ENCODE measurements around the gene KRABD2.

Gene KRABD2

DNA sequence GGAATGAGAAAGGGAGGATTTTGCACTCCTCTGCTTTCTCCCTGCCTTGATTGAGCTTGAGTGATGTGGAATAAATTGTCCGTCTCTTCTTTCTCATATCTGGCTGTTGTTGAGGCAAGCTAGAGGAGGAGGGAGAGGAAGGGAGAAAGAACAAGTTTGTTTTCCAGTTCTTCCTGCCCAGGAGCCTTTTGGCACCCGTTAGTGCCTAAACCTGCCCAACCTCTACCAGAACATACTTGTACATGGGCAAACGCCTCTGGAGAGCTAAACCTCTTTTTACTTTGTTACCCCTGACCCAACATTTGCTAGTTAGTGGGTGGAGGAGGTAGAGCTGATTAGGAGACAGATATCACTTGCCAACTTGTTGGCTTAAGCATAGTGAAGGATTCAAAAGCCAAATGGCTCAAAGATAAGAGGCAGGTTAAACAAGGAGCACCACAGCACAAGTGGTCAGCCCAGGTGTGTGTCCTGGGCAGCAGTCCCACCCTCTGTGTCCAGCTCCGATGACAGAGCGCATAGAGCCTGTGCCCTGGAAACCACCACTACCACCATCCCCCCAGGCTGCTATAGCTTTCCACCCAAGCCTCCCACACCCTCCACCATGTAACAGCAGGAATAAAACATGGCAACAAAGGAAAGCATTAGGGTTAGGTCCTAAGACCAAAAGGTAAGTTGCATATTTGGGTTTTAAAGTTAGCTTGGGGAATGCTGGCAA is 30.4 kb downstream of the KRABD2 start:
- FAIRE-seq (no peak), DNase-seq (ENCODE audit: insufficient read length, low spot score) (no peak)
- TF ChIP-seq POU2F2 (IDR thresholded peaks at IDR 0.05; ENCODE audit: low read depth, low read length) = no peak
- TF ChIP-seq SPI1 (IDR thresholded peaks at IDR 0.05; ENCODE audit: low read depth, low read length) = no peak
- no peak for TF ChIP-seq PAX5 (IDR thresholded peaks at IDR 0.05; ENCODE audit: insufficient read depth, low read length, severe bottlenecking)
- TF ChIP-seq POLR2AphosphoS5 (IDR thresholded peaks at IDR 0.05; ENCODE audit: low read depth, low read length) = no peak
- TF ChIP-seq TAF1 (IDR thresholded peaks at IDR 0.05; ENCODE audit: low read depth, low read length) = no peak
- no peak for TF ChIP-seq POLR2A (IDR thresholded peaks at IDR 0.05; ENCODE audit: low read depth, low read length)

DNA sequence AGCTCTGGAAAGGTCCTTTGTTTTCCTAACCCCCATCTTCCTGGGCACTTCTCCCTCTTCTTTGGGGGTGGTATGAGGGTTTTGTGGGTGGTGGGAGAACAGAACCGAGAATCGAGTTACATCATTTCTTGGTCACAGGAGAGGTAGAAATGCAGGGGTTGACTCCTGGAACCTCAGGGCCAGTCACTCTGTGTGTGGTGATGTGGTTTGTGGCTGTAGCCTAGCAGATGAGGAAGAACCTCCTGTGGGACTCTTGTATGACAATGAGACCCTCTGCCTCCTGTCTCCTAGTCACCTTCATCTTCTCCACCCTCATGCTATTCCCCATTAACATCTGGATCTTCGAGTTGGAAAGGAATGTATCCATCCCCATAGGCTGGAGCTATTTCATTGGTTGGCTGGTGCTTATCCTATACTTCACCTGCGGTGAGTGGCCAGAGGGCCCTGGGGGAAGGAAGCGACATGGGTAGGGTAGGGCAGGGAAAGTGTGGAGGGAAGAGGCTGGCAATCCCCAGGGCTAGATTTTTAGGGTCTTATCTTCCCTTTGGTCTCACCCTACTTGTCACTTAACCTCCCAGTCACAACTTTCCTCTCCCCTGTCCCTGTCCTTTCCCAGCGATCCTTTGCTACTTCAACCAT is 31.3 kb downstream of the KRABD2 start:
- TF ChIP-seq POU2F2 (IDR thresholded peaks at IDR 0.05; ENCODE audit: low read depth, low read length) (no peak), TAF1 (IDR thresholded peaks at IDR 0.05; ENCODE audit: low read depth, low read length) (no peak), PAX5 (IDR thresholded peaks at IDR 0.05; ENCODE audit: insufficient read depth, low read length, severe bottlenecking) (no peak), SPI1 (IDR thresholded peaks at IDR 0.05; ENCODE audit: low read depth, low read length) (no peak), POLR2AphosphoS5 (IDR thresholded peaks at IDR 0.05; ENCODE audit: low read depth, low read length) (no peak), POLR2A (IDR thresholded peaks at IDR 0.05; ENCODE audit: low read depth, low read length) (no peak)
- no peak for DNase-seq (ENCODE audit: insufficient read length, low spot score)
- no peak for FAIRE-seq

DNA sequence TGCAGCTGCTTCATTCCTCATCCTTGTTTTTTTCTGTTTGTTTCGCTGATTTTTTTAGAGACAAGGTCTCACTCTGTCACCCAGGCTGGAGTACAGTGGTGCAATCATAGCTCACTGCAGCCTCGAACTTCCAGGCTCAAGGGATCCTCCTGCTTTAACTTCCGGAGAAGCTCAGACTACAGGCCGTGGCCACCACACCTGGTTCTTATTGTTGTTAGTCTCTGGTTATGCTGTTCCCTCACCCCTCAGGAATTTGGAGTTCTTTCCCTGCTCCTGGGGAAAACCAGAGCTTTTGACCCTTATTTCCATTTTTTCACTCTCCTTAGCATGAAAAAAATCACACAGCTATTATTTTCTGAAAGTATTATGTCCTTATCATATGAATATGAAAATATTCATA is 35.0 kb downstream of the KRABD2 start:
- TF ChIP-seq POU2F2 (IDR thresholded peaks at IDR 0.05; ENCODE audit: low read depth, low read length) (no peak), POLR2A (IDR thresholded peaks at IDR 0.05; ENCODE audit: low read depth, low read length) (no peak), TAF1 (IDR thresholded peaks at IDR 0.05; ENCODE audit: low read depth, low read length) (no peak), PAX5 (IDR thresholded peaks at IDR 0.05; ENCODE audit: insufficient read depth, low read length, severe bottlenecking) (no peak), POLR2AphosphoS5 (IDR thresholded peaks at IDR 0.05; ENCODE audit: low read depth, low read length) (no peak), SPI1 (IDR thresholded peaks at IDR 0.05; ENCODE audit: low read depth, low read length) (no peak)
- FAIRE-seq (no peak), DNase-seq (ENCODE audit: insufficient read length, low spot score) (no peak)

DNA sequence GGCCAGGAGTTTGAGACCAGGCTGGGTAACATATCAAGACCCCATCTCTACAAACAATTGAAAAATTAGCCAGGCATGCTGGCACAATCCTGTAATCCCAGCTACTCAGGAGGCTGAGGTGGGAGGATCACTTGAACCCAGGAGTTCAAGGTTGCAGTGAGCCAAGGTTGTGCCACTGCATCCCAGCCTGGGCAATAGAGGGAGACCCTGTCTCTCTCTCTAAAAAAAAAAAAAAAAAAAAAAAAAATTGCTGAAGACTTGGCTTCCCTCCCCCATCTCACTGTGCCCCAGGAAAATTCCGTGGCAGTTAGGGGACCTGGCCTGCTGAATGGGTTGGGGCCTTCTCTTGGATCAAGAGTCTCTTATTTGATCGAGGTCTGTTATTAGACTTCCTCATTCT is 37.0 kb downstream of the KRABD2 start, which contains the start of gene ODF4:
Gene ODF4, plus strand, starts transcription at position 301 of the 400 bp plus-strand sequence. CDS start 212 bp downstream, outside the sequence.
- no peak for DNase-seq (ENCODE audit: insufficient read length, low spot score)
- no peak for FAIRE-seq
- TF ChIP-seq POLR2AphosphoS5 (IDR thresholded peaks at IDR 0.05; ENCODE audit: low read depth, low read length) (no peak), TAF1 (IDR thresholded peaks at IDR 0.05; ENCODE audit: low read depth, low read length) (no peak), SPI1 (IDR thresholded peaks at IDR 0.05; ENCODE audit: low read depth, low read length) (no peak), POLR2A (IDR thresholded peaks at IDR 0.05; ENCODE audit: low read depth, low read length) (no peak), POU2F2 (IDR thresholded peaks at IDR 0.05; ENCODE audit: low read depth, low read length) (no peak), PAX5 (IDR thresholded peaks at IDR 0.05; ENCODE audit: insufficient read depth, low read length, severe bottlenecking) (no peak)

DNA sequence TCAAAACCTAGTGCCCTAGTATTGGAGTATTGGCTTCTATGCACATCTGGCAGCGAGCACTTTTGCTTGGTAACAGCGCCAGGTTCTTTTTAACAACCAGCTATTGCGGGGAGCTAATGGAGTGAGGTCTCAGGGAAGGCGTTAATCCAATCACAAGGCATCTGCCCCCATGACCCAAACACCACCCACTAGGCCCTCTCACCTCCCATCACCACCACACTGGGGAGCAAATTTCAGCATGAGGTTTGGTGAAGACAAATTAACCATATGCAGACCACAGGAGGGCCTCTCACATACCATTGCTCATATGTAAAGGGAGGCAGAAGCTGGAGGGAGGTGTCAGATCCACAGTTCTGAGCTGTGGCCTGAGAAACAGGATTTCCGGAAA is 37.8 kb downstream of the KRABD2 start:
- TF ChIP-seq POLR2A (IDR thresholded peaks at IDR 0.05; ENCODE audit: low read depth, low read length) (no peak), POLR2AphosphoS5 (IDR thresholded peaks at IDR 0.05; ENCODE audit: low read depth, low read length) (no peak), PAX5 (IDR thresholded peaks at IDR 0.05; ENCODE audit: insufficient read depth, low read length, severe bottlenecking) (no peak), POU2F2 (IDR thresholded peaks at IDR 0.05; ENCODE audit: low read depth, low read length) (no peak), TAF1 (IDR thresholded peaks at IDR 0.05; ENCODE audit: low read depth, low read length) (no peak), SPI1 (IDR thresholded peaks at IDR 0.05; ENCODE audit: low read depth, low read length) (no peak)
- no peak for FAIRE-seq
- DNase-seq (ENCODE audit: insufficient read length, low spot score) = no peak

DNA sequence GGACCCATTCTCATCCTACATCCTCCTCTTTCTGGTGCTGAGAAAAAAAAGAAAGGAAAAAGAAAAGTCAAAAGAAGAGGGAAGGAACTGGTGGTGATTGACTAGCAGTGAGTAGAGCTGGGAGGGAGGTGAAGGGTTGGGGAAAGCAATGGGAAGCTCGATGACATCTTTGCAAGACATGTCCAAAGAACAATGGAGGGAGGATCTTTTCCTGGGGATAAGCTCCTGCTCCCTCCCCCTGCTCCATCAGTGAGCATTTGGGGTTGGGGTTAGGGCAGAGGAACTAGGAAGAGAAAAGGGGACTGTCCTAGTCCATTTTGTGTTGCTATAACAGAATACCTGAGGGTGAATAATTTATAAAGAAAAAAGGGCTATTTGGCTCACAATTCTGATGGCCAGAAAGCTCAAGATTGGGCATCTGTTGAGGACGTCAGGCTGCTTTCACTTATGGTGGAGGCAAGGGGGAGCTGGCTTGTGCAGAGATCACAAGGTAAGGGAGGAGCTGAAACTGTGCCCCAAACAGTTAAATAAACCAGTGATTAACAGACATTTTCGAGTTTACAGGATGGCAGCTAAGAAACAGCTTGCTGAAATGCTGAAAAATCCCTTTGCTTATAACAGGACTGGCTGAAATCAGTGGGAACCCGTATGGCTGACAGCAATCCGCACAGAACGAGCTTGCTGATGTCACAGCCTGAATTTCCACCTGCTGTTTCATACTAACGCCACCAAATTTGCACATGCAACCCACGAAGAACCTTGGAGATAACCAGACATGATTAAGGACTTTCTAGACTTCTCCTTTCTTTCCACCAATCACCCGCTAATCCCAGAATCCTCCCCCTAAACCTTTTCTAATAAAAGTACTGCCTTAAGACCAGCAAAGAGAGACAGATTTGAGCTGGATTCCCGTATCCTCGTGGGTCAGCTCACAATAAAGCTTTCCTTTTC is 38.4 kb downstream of the KRABD2 start:
- DNase-seq (ENCODE audit: insufficient read length, low spot score) (no peak), FAIRE-seq (no peak)
- no peak for TF ChIP-seq SPI1 (IDR thresholded peaks at IDR 0.05; ENCODE audit: low read depth, low read length)
- TF ChIP-seq POLR2AphosphoS5 (IDR thresholded peaks at IDR 0.05; ENCODE audit: low read depth, low read length) = no peak
- no peak for TF ChIP-seq POLR2A (IDR thresholded peaks at IDR 0.05; ENCODE audit: low read depth, low read length)
- TF ChIP-seq TAF1 (IDR thresholded peaks at IDR 0.05; ENCODE audit: low read depth, low read length) = no peak
- no peak for TF ChIP-seq PAX5 (IDR thresholded peaks at IDR 0.05; ENCODE audit: insufficient read depth, low read length, severe bottlenecking)
- TF ChIP-seq POU2F2 (IDR thresholded peaks at IDR 0.05; ENCODE audit: low read depth, low read length) = no peak

DNA sequence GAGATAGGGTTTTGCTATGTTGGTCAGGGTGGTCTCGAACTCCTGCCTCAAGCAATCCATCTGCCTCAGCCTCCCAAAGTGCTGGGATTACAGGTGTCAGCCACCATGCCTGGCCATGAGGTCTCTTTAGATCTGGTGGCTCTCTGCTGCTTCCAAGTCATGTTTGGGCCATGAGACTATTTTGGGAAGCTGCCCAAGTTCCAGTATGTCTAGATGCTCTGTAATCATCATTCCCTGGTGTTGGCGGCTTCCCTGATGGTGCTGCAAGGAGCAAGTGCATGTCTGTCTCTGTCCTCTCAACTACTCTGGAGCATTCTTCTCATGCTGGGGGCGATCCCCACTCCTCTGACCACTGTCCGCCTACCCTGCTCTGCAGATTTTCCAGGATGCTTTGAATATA is 43.2 kb downstream of the KRABD2 start:
- FAIRE-seq = no peak
- no peak for DNase-seq (ENCODE audit: insufficient read length, low spot score)
- TF ChIP-seq POLR2AphosphoS5 (IDR thresholded peaks at IDR 0.05; ENCODE audit: low read depth, low read length) (no peak), POLR2A (IDR thresholded peaks at IDR 0.05; ENCODE audit: low read depth, low read length) (no peak), POU2F2 (IDR thresholded peaks at IDR 0.05; ENCODE audit: low read depth, low read length) (no peak), SPI1 (IDR thresholded peaks at IDR 0.05; ENCODE audit: low read depth, low read length) (no peak), PAX5 (IDR thresholded peaks at IDR 0.05; ENCODE audit: insufficient read depth, low read length, severe bottlenecking) (no peak), TAF1 (IDR thresholded peaks at IDR 0.05; ENCODE audit: low read depth, low read length) (no peak)

DNA sequence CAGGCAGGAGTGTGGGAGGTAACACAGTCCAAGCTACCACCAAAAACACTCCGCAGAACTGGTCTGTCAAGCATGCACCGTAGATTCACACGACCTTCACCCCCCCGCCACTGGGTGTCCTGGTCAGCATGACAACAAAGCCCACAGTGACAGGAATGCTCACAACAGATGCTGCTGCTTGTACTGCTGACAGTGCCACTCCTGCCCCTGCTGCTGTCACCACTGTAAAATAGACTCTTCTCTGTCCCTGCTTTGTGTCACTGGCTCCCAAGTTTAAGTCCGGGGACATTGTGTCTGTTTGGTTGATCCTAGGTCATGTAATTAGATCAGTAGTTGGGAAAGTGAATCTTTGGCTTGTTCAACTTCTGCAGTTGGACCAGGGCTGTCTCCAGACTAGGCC is 43.8 kb downstream of the KRABD2 start:
- DNase-seq (ENCODE audit: insufficient read length, low spot score) (no peak), FAIRE-seq (no peak)
- TF ChIP-seq SPI1 (IDR thresholded peaks at IDR 0.05; ENCODE audit: low read depth, low read length) (no peak), PAX5 (IDR thresholded peaks at IDR 0.05; ENCODE audit: insufficient read depth, low read length, severe bottlenecking) (no peak), POLR2A (IDR thresholded peaks at IDR 0.05; ENCODE audit: low read depth, low read length) (no peak), POU2F2 (IDR thresholded peaks at IDR 0.05; ENCODE audit: low read depth, low read length) (no peak), POLR2AphosphoS5 (IDR thresholded peaks at IDR 0.05; ENCODE audit: low read depth, low read length) (no peak), TAF1 (IDR thresholded peaks at IDR 0.05; ENCODE audit: low read depth, low read length) (no peak)

Measured in GM12891 (cell line).